ENCODE results near the gene CLDN5.

The CLDN5 gene

GRCh38 chr22:19546680-19547079 lies 22.5 kb upstream of the CLDN5 start:
- TF ChIP-seq CTCF (IDR thresholded peaks at IDR 0.05; ENCODE audit: low read depth, low read length): no peak

GRCh38 chr22:19545935-19546207 lies 21.7 kb upstream of the CLDN5 start:
- no peak overlapping the region for H3K4me3 ChIP-seq (ENCODE audit: low read depth, low read length)
- no peak for TF ChIP-seq CTCF (IDR thresholded peaks at IDR 0.05; ENCODE audit: low read depth, low read length)

More at GRCh38 chr22:19546680-19547079, 22.5 kb upstream of the CLDN5 start:
- H3K4me3 ChIP-seq (ENCODE audit: low read depth, low read length): no peak overlapping the region

DNA sequence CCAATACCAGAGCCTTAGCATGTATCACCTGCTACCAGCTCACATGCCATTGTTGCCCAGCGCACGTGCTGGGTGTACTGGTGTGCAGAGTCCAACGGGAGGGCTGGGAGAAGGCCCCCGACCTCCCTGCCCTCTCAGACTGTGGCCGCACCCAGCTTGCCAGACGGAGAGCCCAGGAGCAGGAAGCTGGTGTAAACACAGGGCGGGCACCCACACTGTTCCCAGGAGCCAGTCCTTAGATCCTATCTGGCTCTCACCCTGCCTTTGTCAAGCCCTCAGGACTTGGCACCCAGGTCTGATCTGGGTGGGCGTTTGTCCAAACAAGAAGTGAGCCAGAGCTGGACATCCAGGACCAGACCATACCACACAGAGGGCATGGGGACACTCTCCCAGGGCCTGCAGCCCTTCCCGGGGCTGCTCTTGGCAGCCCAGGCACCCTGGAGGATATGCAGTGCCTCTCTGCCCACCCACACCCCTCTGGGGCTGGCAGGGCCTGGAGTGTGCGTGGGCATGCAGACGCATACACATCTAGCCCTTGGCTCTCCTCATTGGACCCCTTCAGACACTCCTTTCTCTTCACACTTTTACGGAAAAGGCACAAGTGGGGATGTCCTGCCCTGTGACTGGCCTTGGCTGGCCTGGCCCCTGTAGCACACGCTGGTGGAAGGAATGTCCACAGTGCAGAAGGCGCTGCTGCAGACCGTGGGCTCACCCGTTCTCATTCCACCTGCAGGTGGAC lies 19.9 kb upstream of the CLDN5 start:
- no peak overlapping the region for H3K4me3 ChIP-seq (ENCODE audit: low read depth, low read length)

DNA sequence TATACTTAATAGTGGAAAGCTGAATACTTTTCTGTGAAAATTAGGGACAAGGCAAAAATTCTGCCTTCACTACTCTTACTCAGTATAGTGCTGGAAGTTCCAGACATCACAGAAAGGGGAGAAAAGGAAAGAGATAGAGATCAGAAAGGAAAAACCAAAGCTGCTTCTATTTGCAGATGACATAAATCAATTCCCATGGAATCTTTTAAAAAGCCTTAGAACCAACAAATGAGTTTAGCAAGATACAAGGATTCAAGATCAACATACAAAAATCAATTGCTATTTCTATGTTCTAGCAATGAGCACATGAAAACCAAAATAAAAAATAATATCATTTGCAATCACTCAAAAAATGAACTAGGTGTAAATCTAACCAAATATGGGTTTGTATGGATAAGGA lies 16.2 kb upstream of the CLDN5 start:
- no peak for TF ChIP-seq CTCF (IDR thresholded peaks at IDR 0.05; ENCODE audit: low read depth, low read length)
- H3K4me3 ChIP-seq (ENCODE audit: low read depth, low read length): no peak overlapping the region

More for the DNA sequence above, 19.9 kb upstream of the CLDN5 start:
- no peak for TF ChIP-seq CTCF (IDR thresholded peaks at IDR 0.05; ENCODE audit: low read depth, low read length)

DNA sequence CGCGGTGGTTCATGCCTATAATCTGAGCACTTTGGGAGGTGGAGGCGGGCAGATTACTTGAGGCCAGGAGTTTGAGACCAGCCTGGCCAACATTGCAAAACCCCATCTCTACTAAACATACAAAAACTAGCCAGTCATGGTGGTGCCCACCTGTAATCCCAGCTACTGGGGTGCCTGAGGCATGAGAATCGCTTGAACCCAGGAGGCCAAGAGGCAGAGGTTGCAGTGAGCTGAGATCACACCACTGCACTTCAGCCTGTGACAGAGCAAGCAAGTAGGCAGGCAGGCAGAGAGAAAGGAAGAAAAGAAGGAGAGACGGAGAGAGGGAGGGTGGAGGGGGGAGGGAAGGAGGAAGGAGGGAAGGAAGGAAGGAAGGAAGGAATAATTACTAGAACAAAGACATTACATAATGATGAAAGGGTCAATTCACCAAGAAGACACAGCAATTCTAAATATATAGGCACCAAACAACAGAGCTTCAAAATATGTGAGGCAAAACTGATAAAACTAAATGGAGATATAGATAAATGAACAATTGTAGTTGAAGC lies 13.8 kb upstream of the CLDN5 start:
- no peak for TF ChIP-seq CTCF (IDR thresholded peaks at IDR 0.05; ENCODE audit: low read depth, low read length)
- H3K4me3 ChIP-seq (ENCODE audit: low read depth, low read length): no peak overlapping the region

- no peak for TF ChIP-seq CTCF (IDR thresholded peaks at IDR 0.05; ENCODE audit: low read depth, low read length)
- H3K4me3 ChIP-seq (ENCODE audit: low read depth, low read length): no peak overlapping the region
These were observed 12.4 kb upstream of the CLDN5 start for GRCh38 chr22:19536564-19536963.

DNA sequence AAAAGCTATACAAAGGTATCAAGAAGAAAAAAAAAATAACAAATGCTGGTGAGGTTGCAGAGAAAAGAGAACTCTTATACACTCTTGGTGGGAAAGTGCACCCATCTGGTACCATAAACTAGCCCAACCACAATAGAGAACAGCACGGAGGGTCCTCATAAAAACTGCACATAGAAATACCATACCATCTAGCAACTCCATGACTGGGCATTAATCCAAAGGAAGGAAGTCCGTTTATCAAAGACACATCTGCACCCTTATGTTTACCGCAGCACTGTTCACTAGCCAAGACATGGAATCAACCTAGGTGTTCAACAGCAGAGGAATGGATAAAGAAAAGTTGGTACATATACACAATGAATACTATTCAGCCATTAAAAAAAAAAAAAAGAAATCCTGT lies 10.8 kb upstream of the CLDN5 start:
- TF ChIP-seq CTCF (IDR thresholded peaks at IDR 0.05; ENCODE audit: low read depth, low read length): no peak
- no peak overlapping the region for H3K4me3 ChIP-seq (ENCODE audit: low read depth, low read length)

All from WI38 (cell line).